Upper lobe of left lung (tissue), 6 donors: ENCODE results near the gene DTNA. TPM values are rescaled to one million over a fixed set of nuclear protein-coding genes. Genes with fewer than 3 reads are reported as not detected.

ENCODE experiments used
- ATAC-seq, 2 donors: fragments of 200-7000 bp; cut with Tn5 transposase; one replicate each; pipeline ENCODE4 v1.9.1; 2022; ENCODE audit warnings: mild to moderate bottlenecking in 2 of 2, moderate library complexity in 2 of 2; ENCODE audit not compliant: low FRiP score in 2 of 2
- DNase-seq, 2 donors: peaks; one replicate each; pipeline ENCODE4 v3.0.0-alpha.2; 2019 to 2020
- H3K27ac ChIP-seq, 4 donors: fragments of 200-600 bp; sonication (generic); one replicate each; pipeline ENCODE4 v1.5.1; 2016 to 2019
- H3K27me3 ChIP-seq, 4 donors: fragments of 200-600 bp; sonication (generic); one replicate each; pipeline ENCODE4 v1.5.1; 2017 to 2019
- H3K36me3 ChIP-seq, 4 donors: fragments of 200-600 bp; sonication (generic); one replicate each; pipeline ENCODE4 v1.5.1; 2016 to 2019
- H3K4me1 ChIP-seq, 4 donors: fragments of 200-600 bp; sonication (generic); one replicate each; pipeline ENCODE4 v1.5.1; 2018 to 2019
- H3K4me3 ChIP-seq, 4 donors: fragments of 200-600 bp; sonication (generic); one replicate each; pipeline ENCODE4 v1.5.1; 2017 to 2019; ENCODE audit warnings: mild to moderate bottlenecking in 2 of 4, moderate library complexity in 1 of 4
- H3K9me3 ChIP-seq, 4 donors: fragments of 200-600 bp; sonication (generic); one replicate each; pipeline ENCODE4 v1.5.1; 2018 to 2019
- CTCF ChIP-seq, 6 experiments: fragments of 450-650 bp in 4 of 6; fragments of 200-600 bp in 2 of 6; sonication (generic) in 2 of 6; IDR thresholded peaks; one replicate each; pipeline ENCODE4 v1.5.1; 2016 to 2019; ENCODE audit warnings: antibody characterized with exemption in 6 of 6
- EP300 ChIP-seq, 4 donors: sonication (generic); formaldehyde crosslinking; IDR thresholded peaks; one replicate each; pipeline ENCODE4 v1.5.1; 2017; ENCODE audit warnings: antibody characterized with exemption in 4 of 4, control low read depth in 2 of 4
- POLR2A ChIP-seq, 4 donors: fragments of 450-650 bp; IDR thresholded peaks; one replicate each; pipeline ENCODE4 v1.5.1; 2016 to 2017; ENCODE audit warnings: antibody characterized with exemption in 4 of 4, mild to moderate bottlenecking in 2 of 4
- POLR2AphosphoS5 ChIP-seq, 2 donors: sonication (generic); formaldehyde crosslinking; IDR thresholded peaks; one replicate each; pipeline ENCODE4 v1.5.1; 2017; ENCODE audit warnings: antibody characterized with exemption in 2 of 2
- WGBS, 2 donors: methylation state at CpG; one replicate each; pipeline ENCODE4 v1.1.5; 2017 to 2018; 5-methylcytosine and 5-hydroxymethylcytosine counted together
- total RNA-seq, 6 donors: library from RNA; depleted of rRNA in 4 of 6; stranded (reverse); fragments of >200 nt in 4 of 6; gene quantifications; one replicate each; pipeline versions ENCODE4 v1.1.0 to v1.2.1, GENCODE V29; 2016 to 2021
- donor health status: DM: no; HTN: no; CAD: no; lungs with moderate emphysema.
- donor health status: DM: no; HTN: yes; CAD: no; lungs with severe emphysema.

Gene DTNA
- total RNA-seq, 6 donors from 2014 or later, result 7.2 to 25.1 (median 16.7) TPM

- Histone ChIP-seq H3K4me3 (no peak overlapping the region), H3K9me3 (no peaks in the 10 kb centered on the region), H3K27me3 (no peaks in the 10 kb centered on the region), H3K27ac (no peak overlapping the region), H3K36me3 (no peaks in the 10 kb centered on the region), H3K4me1 (no peaks in the 10 kb centered on the region)
- 71 to 75% methylated on average over 3 of the region's 3 CpGs for WGBS, 2 donors
- TF ChIP-seq CTCF (IDR thresholded peaks at IDR 0.05) (no peak), POLR2A (IDR thresholded peaks at IDR 0.05) (no peak), EP300 (IDR thresholded peaks at IDR 0.05) (no peak), POLR2AphosphoS5 (IDR thresholded peaks at IDR 0.05) (no peak)
- DNase-seq, result no peak
- no peak for ATAC-seq
Observed at GRCh38 chr18:34697891-34698290, 12.2 kb upstream of the DTNA start.

- H3K36me3 ChIP-seq, result no peaks in the 10 kb centered on the region
- H3K27ac ChIP-seq, result no peak overlapping the region
- no peak overlapping the region for H3K4me3 ChIP-seq
- ATAC-seq (no peak), DNase-seq (no peak)
- H3K27me3 ChIP-seq, result no peaks in the 10 kb centered on the region
- WGBS, 2 donors, result 87 to 88% methylated on average over 3 of the region's 3 CpGs
- no peaks in the 10 kb centered on the region for H3K9me3 ChIP-seq
- no peaks in the 10 kb centered on the region for H3K4me1 ChIP-seq
- TF ChIP-seq CTCF (IDR thresholded peaks at IDR 0.05) (no peak), EP300 (IDR thresholded peaks at IDR 0.05) (no peak), POLR2A (IDR thresholded peaks at IDR 0.05) (no peak), POLR2AphosphoS5 (IDR thresholded peaks at IDR 0.05) (no peak)
Observed at GRCh38 chr18:34701911-34702310, 8.2 kb upstream of the DTNA start.

- Histone ChIP-seq H3K4me3 (no peak overlapping the region), H3K27me3 (no peaks in the 10 kb centered on the region), H3K9me3 (no peaks in the 10 kb centered on the region), H3K4me1 (peaks cover 0 to 6% (median 3%) of the 10 kb centered on the region in 4 donors), H3K36me3 (no peaks in the 10 kb centered on the region), H3K27ac (no peak overlapping the region)
- DNase-seq (no peak), ATAC-seq (no peak)
- 89 to 93% methylated on average over 3 of the region's 3 CpGs for WGBS, 2 donors
- TF ChIP-seq CTCF (IDR thresholded peaks at IDR 0.05), result no peak
- no peak for TF ChIP-seq POLR2AphosphoS5 (IDR thresholded peaks at IDR 0.05)
- no peak for TF ChIP-seq POLR2A (IDR thresholded peaks at IDR 0.05)
- no peak for TF ChIP-seq EP300 (IDR thresholded peaks at IDR 0.05)
Observed at GRCh38 chr18:34702814-34703213, 7.3 kb upstream of the DTNA start.

GRCh38 chr18:34704074-34704473 is 6.0 kb upstream of the DTNA start:
- no peak for ATAC-seq
- H3K27ac ChIP-seq, result no peak overlapping the region
- 83 to 90% methylated on average over 1 of the region's 1 CpG for WGBS, 2 donors
- peaks cover 3 to 14% (median 9%) of the 10 kb centered on the region in 4 donors for H3K4me1 ChIP-seq
- TF ChIP-seq POLR2AphosphoS5 (IDR thresholded peaks at IDR 0.05), result no peak
- no peak for TF ChIP-seq EP300 (IDR thresholded peaks at IDR 0.05)
- no peak for TF ChIP-seq POLR2A (IDR thresholded peaks at IDR 0.05)
- no peak for TF ChIP-seq CTCF (IDR thresholded peaks at IDR 0.05)
- H3K36me3 ChIP-seq, result no peaks in the 10 kb centered on the region
- H3K27me3 ChIP-seq, result no peaks in the 10 kb centered on the region
- no peak for DNase-seq
- no peaks in the 10 kb centered on the region for H3K9me3 ChIP-seq
- H3K4me3 ChIP-seq, result no peak overlapping the region

- no peak for ATAC-seq
Observed at GRCh38 chr18:34704823-34705222, 5.3 kb upstream of the DTNA start.

More at GRCh38 chr18:34704823-34705222, 5.3 kb upstream of the DTNA start:
- H3K4me1 ChIP-seq, result peaks cover 7 to 16% (median 9%) of the 10 kb centered on the region in 4 donors
- no peaks in the 10 kb centered on the region for H3K9me3 ChIP-seq
- no peak for DNase-seq
- TF ChIP-seq EP300 (IDR thresholded peaks at IDR 0.05), result no peak
- no peak for TF ChIP-seq CTCF (IDR thresholded peaks at IDR 0.05)
- TF ChIP-seq POLR2AphosphoS5 (IDR thresholded peaks at IDR 0.05), result no peak
- no peak for TF ChIP-seq POLR2A (IDR thresholded peaks at IDR 0.05)
- no peaks in the 10 kb centered on the region for H3K27me3 ChIP-seq
- H3K36me3 ChIP-seq, result no peaks in the 10 kb centered on the region
- no peak overlapping the region for H3K4me3 ChIP-seq
- WGBS, 2 donors, result 70 to 71% methylated on average over 2 of the region's 2 CpGs
- H3K27ac ChIP-seq, result no peak overlapping the region
